ENCODE data around the gene GALNT2. TPM values are rescaled to one million over a fixed set of nuclear protein-coding genes. Genes with fewer than 3 reads are reported as not detected.

Gene GALNT2
- polyA plus RNA-seq, 2 of the 4 experiments (the other 2 are of a cell fraction), result 66.9 to 114 TPM

DNA sequence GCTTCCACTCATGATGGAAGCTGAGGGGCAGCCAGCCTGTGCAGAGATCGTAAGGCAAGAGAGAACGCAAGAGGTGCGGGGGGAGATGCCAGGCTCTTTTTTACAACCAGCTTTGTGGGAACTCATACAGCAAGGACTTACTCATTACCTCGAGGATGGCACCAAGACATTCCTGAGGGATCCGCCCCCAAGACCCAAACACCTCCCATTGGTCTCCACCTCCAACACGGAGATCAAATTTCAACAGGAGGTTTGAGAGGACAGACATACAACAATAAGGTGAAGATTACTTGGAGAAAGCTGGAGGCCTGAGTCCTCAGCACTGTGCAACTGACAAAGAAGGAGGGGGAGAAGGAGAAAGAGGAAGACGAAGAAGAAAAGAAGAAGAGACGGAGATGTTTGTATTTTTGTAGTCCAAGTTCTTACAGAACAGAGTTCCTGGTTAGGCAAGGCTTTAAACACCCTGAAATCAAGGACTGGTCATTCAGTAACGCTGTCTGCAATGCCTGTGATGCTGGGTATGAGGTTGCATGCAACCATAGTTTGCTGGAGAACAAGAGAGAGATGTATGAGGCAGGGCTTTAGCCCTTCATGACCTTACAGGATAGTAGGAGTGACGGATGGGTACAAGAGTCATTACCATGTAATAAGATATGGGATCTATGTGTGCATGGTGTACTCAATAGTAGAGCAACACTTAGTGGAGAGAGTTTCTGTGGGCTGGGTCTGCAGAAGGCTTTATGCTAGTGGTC is 19.7 kb upstream of the GALNT2 start:
- FAIRE-seq, result no peak
- Histone ChIP-seq H3K27ac (no peak overlapping the region), H3K4me3 (no peak overlapping the region), H3K4me1 (no peaks in the 10 kb centered on the region), H3K9me3 (no peaks in the 10 kb centered on the region), H3K4me2 (no peak overlapping the region)
- ChIA-PET POLR2A (no interaction called here), CTCF (interaction anchor here (0.8 kb wide), 1 partner anchor 19 kb away, joined by 3 read pairs; no protein-coding TSS in a partner anchor)
- peak in 1 of 2 experiments; percentile 15 for DNase-seq (ENCODE audit: low read depth in 1 of 2, low spot score in 1 of 2)
- no peak; a peak in 1 of 6 replicates for ATAC-seq
- TF ChIP-seq TFCP2L1 (CRISPR knock-in tag; IDR thresholded peaks at IDR 0.05) (no peak), SREBF2 (IDR thresholded peaks at IDR 0.05) (no peak), ESRRA (IDR thresholded peaks at IDR 0.05; ENCODE audit: borderline replicate concordance, low read length) (no peak), ZC3H11A (IDR thresholded peaks at IDR 0.05) (no peak), EHF (CRISPR knock-in tag; IDR thresholded peaks at IDR 0.05) (no peak), NFE2L2 (conservative IDR thresholded peaks at IDR 0.05; ENCODE audit: low read length) (no peak)
- WGBS (ENCODE audit: missing lambda C conversion rate), result 59% methylated on average over 10 of the region's 10 CpGs

DNA sequence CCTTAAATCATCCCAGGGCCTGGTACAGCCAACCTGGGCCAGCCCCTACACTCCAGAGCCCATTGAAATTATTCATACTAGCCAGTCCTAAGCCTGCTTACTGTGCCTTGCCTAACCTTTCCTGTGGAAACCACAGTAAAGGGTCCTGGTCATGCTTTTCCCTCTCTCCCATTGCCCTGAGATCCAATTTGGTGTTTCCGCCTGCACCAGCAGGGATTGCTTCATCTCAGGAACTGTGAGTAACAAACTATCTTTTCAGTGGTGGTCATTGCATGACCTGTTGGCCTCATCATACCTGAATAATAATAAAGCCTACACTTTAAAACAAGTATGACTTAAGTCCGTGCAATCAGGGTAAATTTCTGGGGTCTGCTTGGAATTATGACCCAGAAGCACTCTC is 18.7 kb upstream of the GALNT2 start:
- no peak overlapping the region for H3K4me2 ChIP-seq
- FAIRE-seq (no peak), DNase-seq (ENCODE audit: low read depth in 1 of 2, low spot score in 1 of 2) (no peak), ATAC-seq (no peak)
- ChIA-PET CTCF (interaction anchor here (1.1 kb wide), 1 partner anchor 15 kb away, joined by 3 read pairs; no protein-coding TSS in a partner anchor), POLR2A (no interaction called here)
- TF ChIP-seq FOSL2 (IDR thresholded peaks at IDR 0.05) (no peak), FOSL2 (CRISPR knock-in tag; IDR thresholded peaks at IDR 0.05) (no peak), HEYL (CRISPR knock-in tag; IDR thresholded peaks at IDR 0.05) (no peak), SMC3 (IDR thresholded peaks at IDR 0.05) (no peak), MAX (IDR thresholded peaks at IDR 0.05) (no peak), ZSCAN20 (CRISPR knock-in tag; IDR thresholded peaks at IDR 0.05) (no peak), KDM1A (IDR thresholded peaks at IDR 0.05; ENCODE audit: low read depth) (no peak), NPAS2 (CRISPR knock-in tag; IDR thresholded peaks at IDR 0.05; ENCODE audit: borderline replicate concordance) (no peak)
- TF ChIP-seq, protein P1, sequence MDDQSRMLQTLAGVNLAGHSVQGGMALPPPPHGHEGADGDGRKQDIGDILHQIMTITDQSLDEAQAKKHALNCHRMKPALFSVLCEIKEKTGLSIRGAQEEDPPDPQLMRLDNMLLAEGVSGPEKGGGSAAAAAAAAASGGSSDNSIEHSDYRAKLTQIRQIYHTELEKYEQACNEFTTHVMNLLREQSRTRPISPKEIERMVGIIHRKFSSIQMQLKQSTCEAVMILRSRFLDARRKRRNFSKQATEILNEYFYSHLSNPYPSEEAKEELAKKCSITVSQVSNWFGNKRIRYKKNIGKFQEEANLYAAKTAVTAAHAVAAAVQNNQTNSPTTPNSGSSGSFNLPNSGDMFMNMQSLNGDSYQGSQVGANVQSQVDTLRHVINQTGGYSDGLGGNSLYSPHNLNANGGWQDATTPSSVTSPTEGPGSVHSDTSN (IDR thresholded peaks at IDR 0.05), result no peak
- no peaks in the 10 kb centered on the region for H3K4me1 ChIP-seq
- no peak overlapping the region for H3K27ac ChIP-seq
- no peaks in the 10 kb centered on the region for H3K9me3 ChIP-seq
- H3K4me3 ChIP-seq, result no peak overlapping the region
- WGBS (ENCODE audit: missing lambda C conversion rate), result 40% methylated on average over 2 of the region's 2 CpGs

DNA sequence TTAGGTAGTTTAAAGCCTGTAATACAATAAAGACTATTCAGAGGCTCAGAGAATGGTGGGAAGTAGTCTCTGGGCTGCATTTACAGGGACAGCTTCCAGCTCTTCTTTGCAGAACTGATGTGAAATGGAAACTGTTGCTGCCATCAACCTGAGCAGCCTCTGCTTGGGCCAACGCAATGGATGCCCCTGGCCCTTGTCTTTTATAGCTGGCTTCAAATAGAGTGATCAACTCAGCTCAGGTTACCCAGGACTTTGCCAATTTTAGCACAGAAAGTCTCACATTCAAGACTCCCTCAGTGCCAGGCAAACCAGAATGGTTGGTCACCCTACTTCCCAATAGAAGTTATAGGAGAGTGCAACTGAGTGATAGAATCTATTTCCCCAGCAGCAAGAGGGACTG is 18.1 kb upstream of the GALNT2 start:
- Histone ChIP-seq H3K4me3 (no peak overlapping the region), H3K9me3 (no peaks in the 10 kb centered on the region), H3K27ac (no peak overlapping the region), H3K4me1 (no peaks in the 10 kb centered on the region), H3K4me2 (no peak overlapping the region)
- no peak for TF ChIP-seq EHF (CRISPR knock-in tag; IDR thresholded peaks at IDR 0.05)
- no peak for TF ChIP-seq ESRRA (IDR thresholded peaks at IDR 0.05; ENCODE audit: borderline replicate concordance, low read length)
- TF ChIP-seq CHD2 (IDR thresholded peaks at IDR 0.05; ENCODE audit: low read length, partially characterized antibody), result no peak
- no peak for TF ChIP-seq NR3C1 (IDR thresholded peaks at IDR 0.05)
- TF ChIP-seq PHF8 (IDR thresholded peaks at IDR 0.05; ENCODE audit: borderline replicate concordance, low read depth), result no peak
- TF ChIP-seq RAD21 (conservative IDR thresholded peaks at IDR 0.05 in 1 of 2, IDR thresholded peaks at IDR 0.05 in 1 of 2), result no peak
- FAIRE-seq, result no peak
- ChIA-PET CTCF (interaction anchor here (1.1 kb wide), 1 partner anchor 14 kb away, joined by 3 read pairs; no protein-coding TSS in a partner anchor), POLR2A (no interaction called here)
- no peak for ATAC-seq
- 10% methylated on average over 1 of the region's 1 CpG for WGBS (ENCODE audit: missing lambda C conversion rate)
- DNase-seq (ENCODE audit: low read depth in 1 of 2, low spot score in 1 of 2), result no peak

DNA sequence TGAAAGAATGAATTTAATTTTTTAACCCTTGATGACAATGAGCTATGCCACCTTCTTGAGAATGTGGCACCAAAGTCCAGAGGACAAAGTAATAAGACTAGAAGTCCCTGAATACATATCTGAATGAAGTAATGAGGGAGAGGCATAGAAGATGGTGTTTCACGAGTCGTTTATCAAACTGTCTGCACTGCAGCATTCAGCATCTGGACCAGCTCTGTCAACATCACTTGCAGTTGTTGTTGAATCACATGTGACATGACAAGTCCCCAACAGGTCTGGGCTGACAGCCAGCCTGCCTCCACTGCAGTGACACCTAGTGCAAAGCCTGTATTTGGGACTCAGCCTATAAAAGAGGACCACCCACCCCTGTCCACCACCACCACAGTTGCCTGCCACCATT is 17.3 kb upstream of the GALNT2 start:
- Histone ChIP-seq H3K4me3 (no peak overlapping the region), H3K4me2 (no peak overlapping the region), H3K9me3 (no peaks in the 10 kb centered on the region), H3K27ac (no peak overlapping the region), H3K4me1 (no peaks in the 10 kb centered on the region)
- ChIA-PET CTCF (no interaction called here), POLR2A (no interaction called here)
- no peak for ATAC-seq
- WGBS (ENCODE audit: missing lambda C conversion rate), result 4% methylated on average over 2 of the region's 2 CpGs
- FAIRE-seq, result no peak
- no peak for DNase-seq (ENCODE audit: low read depth in 1 of 2, low spot score in 1 of 2)
- TF ChIP-seq, protein P2, sequence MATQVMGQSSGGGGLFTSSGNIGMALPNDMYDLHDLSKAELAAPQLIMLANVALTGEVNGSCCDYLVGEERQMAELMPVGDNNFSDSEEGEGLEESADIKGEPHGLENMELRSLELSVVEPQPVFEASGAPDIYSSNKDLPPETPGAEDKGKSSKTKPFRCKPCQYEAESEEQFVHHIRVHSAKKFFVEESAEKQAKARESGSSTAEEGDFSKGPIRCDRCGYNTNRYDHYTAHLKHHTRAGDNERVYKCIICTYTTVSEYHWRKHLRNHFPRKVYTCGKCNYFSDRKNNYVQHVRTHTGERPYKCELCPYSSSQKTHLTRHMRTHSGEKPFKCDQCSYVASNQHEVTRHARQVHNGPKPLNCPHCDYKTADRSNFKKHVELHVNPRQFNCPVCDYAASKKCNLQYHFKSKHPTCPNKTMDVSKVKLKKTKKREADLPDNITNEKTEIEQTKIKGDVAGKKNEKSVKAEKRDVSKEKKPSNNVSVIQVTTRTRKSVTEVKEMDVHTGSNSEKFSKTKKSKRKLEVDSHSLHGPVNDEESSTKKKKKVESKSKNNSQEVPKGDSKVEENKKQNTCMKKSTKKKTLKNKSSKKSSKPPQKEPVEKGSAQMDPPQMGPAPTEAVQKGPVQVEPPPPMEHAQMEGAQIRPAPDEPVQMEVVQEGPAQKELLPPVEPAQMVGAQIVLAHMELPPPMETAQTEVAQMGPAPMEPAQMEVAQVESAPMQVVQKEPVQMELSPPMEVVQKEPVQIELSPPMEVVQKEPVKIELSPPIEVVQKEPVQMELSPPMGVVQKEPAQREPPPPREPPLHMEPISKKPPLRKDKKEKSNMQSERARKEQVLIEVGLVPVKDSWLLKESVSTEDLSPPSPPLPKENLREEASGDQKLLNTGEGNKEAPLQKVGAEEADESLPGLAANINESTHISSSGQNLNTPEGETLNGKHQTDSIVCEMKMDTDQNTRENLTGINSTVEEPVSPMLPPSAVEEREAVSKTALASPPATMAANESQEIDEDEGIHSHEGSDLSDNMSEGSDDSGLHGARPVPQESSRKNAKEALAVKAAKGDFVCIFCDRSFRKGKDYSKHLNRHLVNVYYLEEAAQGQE (IDR thresholded peaks at IDR 0.05), result no peak
- no peak for TF ChIP-seq KDM1A (IDR thresholded peaks at IDR 0.05; ENCODE audit: low read depth)
- TF ChIP-seq HES2 (IDR thresholded peaks at IDR 0.05), result no peak
- TF ChIP-seq, protein P1 (IDR thresholded peaks at IDR 0.05), result no peak
- no peak for TF ChIP-seq RCOR1 (IDR thresholded peaks at IDR 0.05; ENCODE audit: low read depth, low read length)
- TF ChIP-seq CEBPB (IDR thresholded peaks at IDR 0.05), result no peak
- TF ChIP-seq PHF8 (IDR thresholded peaks at IDR 0.05; ENCODE audit: borderline replicate concordance, low read depth), result no peak
- no peak for TF ChIP-seq TFCP2L1 (CRISPR knock-in tag; IDR thresholded peaks at IDR 0.05)
- no peak for TF ChIP-seq MYC (IDR thresholded peaks at IDR 0.05; ENCODE audit: borderline replicate concordance, low read length)

Data from A549 (cell line).